Esophagus (tissue), 2 donors: ENCODE data around the gene MYO5A. TPM values are rescaled to one million over a fixed set of nuclear protein-coding genes. Genes with fewer than 3 reads are reported as not detected.
"Not testable (repeated sequence)": the region's sequence is repeated elsewhere in the genome, so short reads cannot be mapped to it uniquely, and the experiment has no call there.

Source experiments
- H3K27ac ChIP-seq, 2 donors: one replicate each; pipeline ENCODE4 v1.5.1; 2013; ENCODE audit warnings: low read depth in 2 of 2, mild to moderate bottlenecking in 2 of 2, inconsistent platforms in 1 of 2, low read length in 1 of 2, moderate library complexity in 1 of 2
- H3K27me3 ChIP-seq, 2 donors: one replicate each; pipeline ENCODE4 v1.6.1; 2013; ENCODE audit warnings: low read length in 2 of 2, control low read depth in 1 of 2, mild to moderate bottlenecking in 1 of 2; ENCODE audit not compliant: insufficient read depth in 2 of 2, control insufficient read depth in 1 of 2
- H3K36me3 ChIP-seq, 2 donors: one replicate each; pipeline ENCODE4 v1.6.1; 2013; ENCODE audit warnings: low read length in 1 of 2; ENCODE audit not compliant: control insufficient read depth in 2 of 2, insufficient read depth in 2 of 2
- H3K4me1 ChIP-seq, 2 donors: one replicate each; pipeline ENCODE4 v1.6.1; 2013; ENCODE audit warnings: low read length in 1 of 2; ENCODE audit not compliant: control insufficient read depth in 2 of 2, insufficient read depth in 2 of 2
- H3K4me3 ChIP-seq, 2 donors: one replicate each; pipeline ENCODE4 v1.5.1; 2013; ENCODE audit warnings: low read length in 2 of 2, mild to moderate bottlenecking in 2 of 2, low read depth in 1 of 2, moderate library complexity in 1 of 2
- H3K9me3 ChIP-seq, 2 donors: one replicate each; pipeline ENCODE4 v1.6.1; 2013; ENCODE audit warnings: mild to moderate bottlenecking in 2 of 2, low read depth in 1 of 2, low read length in 1 of 2, moderate library complexity in 1 of 2; ENCODE audit not compliant: control insufficient read depth in 2 of 2, insufficient read depth in 1 of 2
- WGBS, 2 donors: extraction: QIAGEN DNeasy Blood & Tissue Kit; methylation state at CpG; one replicate each; pipeline ENCODE4 v1.1.7; 2013; 5-methylcytosine and 5-hydroxymethylcytosine counted together
- polyA plus RNA-seq, 2 donors: library from polyadenylated mRNA; stranded (reverse); fragments of 200-250 nt; gene quantifications; one replicate each; pipeline ENCODE4 v1.2.3, GENCODE V29; 2013
- donor health status: healthy with polysubstance abuse.
- donor health status: Bipolar disorder and iron deficiency.

The MYO5A gene
- polyA plus RNA-seq, 2 donors = 1.6 to 1.9 TPM

- H3K4me3 ChIP-seq, H3K4me1 ChIP-seq, H3K36me3 ChIP-seq, H3K9me3 ChIP-seq, H3K27ac ChIP-seq, H3K27me3 ChIP-seq: not testable (repeated sequence)
- 97% methylated on average over 21 to 31 of the region's 31 CpGs for WGBS, 2 donors
Observed at GRCh38 chr15:52459701-52460100, 69.0 kb downstream of the MYO5A start.

- not testable (repeated sequence) for H3K27me3 ChIP-seq, H3K36me3 ChIP-seq, H3K27ac ChIP-seq, H3K4me3 ChIP-seq, H3K9me3 ChIP-seq, H3K4me1 ChIP-seq
- 78 to 84% methylated on average over 9 of the region's 9 CpGs for WGBS, 2 donors
Observed at GRCh38 chr15:52459265-52459664, 69.4 kb downstream of the MYO5A start.

GRCh38 chr15:52448011-52448890 is 80.4 kb downstream of the MYO5A start:
- H3K4me3 ChIP-seq = no peak overlapping the region
- H3K9me3 ChIP-seq = no peaks in the 10 kb centered on the region
- WGBS, 2 donors = 87 to 91% methylated on average over 6 of the region's 6 CpGs
- H3K27ac ChIP-seq = no peak overlapping the region
- peaks cover 0 to 3% of the 10 kb centered on the region in 2 donors for H3K4me1 ChIP-seq
- H3K36me3 ChIP-seq = no peaks in the 10 kb centered on the region
- H3K27me3 ChIP-seq = peaks cover 0 to 2% of the 10 kb centered on the region in 2 donors

GRCh38 chr15:52445954-52446353 is 82.7 kb downstream of the MYO5A start:
- Histone ChIP-seq H3K9me3 (no peaks in the 10 kb centered on the region), H3K4me1 (peaks cover 0 to 3% of the 10 kb centered on the region in 2 donors), H3K36me3 (no peaks in the 10 kb centered on the region), H3K4me3 (no peak overlapping the region), H3K27ac (no peak overlapping the region), H3K27me3 (no peaks in the 10 kb centered on the region)
- WGBS, 2 donors = 95 to 96% methylated on average over 3 of the region's 3 CpGs

GRCh38 chr15:52445553-52445952 is 83.1 kb downstream of the MYO5A start:
- Histone ChIP-seq H3K4me3 (no peak overlapping the region), H3K4me1 (peaks cover 0 to 3% of the 10 kb centered on the region in 2 donors), H3K9me3 (no peaks in the 10 kb centered on the region), H3K27ac (no peak overlapping the region), H3K36me3 (no peaks in the 10 kb centered on the region), H3K27me3 (no peaks in the 10 kb centered on the region)
- WGBS, 2 donors = 72 to 83% methylated on average over 7 of the region's 7 CpGs

- H3K27me3 ChIP-seq, H3K4me1 ChIP-seq, H3K36me3 ChIP-seq, H3K4me3 ChIP-seq, H3K9me3 ChIP-seq, H3K27ac ChIP-seq: not testable (repeated sequence)
- WGBS, 2 donors = 95 to 96% methylated on average over 6 of the region's 6 CpGs
Observed at GRCh38 chr15:52443205-52443604, 85.5 kb downstream of the MYO5A start.

- H3K36me3 ChIP-seq = no peaks in the 10 kb centered on the region
- no peak overlapping the region for H3K4me3 ChIP-seq
- H3K4me1 ChIP-seq = no peaks in the 10 kb centered on the region
- 84 to 89% methylated on average over 2 of the region's 2 CpGs for WGBS, 2 donors
- H3K27me3 ChIP-seq = no peaks in the 10 kb centered on the region
- H3K27ac ChIP-seq = no peak overlapping the region
- no peaks in the 10 kb centered on the region for H3K9me3 ChIP-seq
Observed at GRCh38 chr15:52441841-52442240, 86.8 kb downstream of the MYO5A start.

GRCh38 chr15:52440946-52441345 is 87.7 kb downstream of the MYO5A start:
- Histone ChIP-seq H3K36me3 (no peaks in the 10 kb centered on the region), H3K27ac (no peak overlapping the region), H3K4me1 (no peaks in the 10 kb centered on the region), H3K27me3 (no peaks in the 10 kb centered on the region), H3K4me3 (no peak overlapping the region), H3K9me3 (no peaks in the 10 kb centered on the region)
- WGBS, 2 donors = 66 to 86% methylated on average over 2 of the region's 2 CpGs

- WGBS, 2 donors = 69 to 78% methylated on average over 4 of the region's 4 CpGs
- Histone ChIP-seq H3K27me3 (no peaks in the 10 kb centered on the region), H3K36me3 (no peaks in the 10 kb centered on the region), H3K9me3 (no peaks in the 10 kb centered on the region), H3K27ac (no peak overlapping the region), H3K4me1 (no peaks in the 10 kb centered on the region), H3K4me3 (no peak overlapping the region)
Observed at GRCh38 chr15:52440414-52440813, 88.3 kb downstream of the MYO5A start.

- no peaks in the 10 kb centered on the region for H3K36me3 ChIP-seq
Observed at GRCh38 chr15:52439470-52439869, 89.2 kb downstream of the MYO5A start.

More at GRCh38 chr15:52439470-52439869, 89.2 kb downstream of the MYO5A start:
- Histone ChIP-seq H3K4me1 (no peaks in the 10 kb centered on the region), H3K27me3 (no peaks in the 10 kb centered on the region), H3K9me3 (no peaks in the 10 kb centered on the region), H3K4me3 (no peak overlapping the region), H3K27ac (no peak overlapping the region)
